Measurements from ENCODE around the gene AP1S1. TPM values are rescaled to one million over a fixed set of nuclear protein-coding genes. Genes with fewer than 3 reads are reported as not detected.
A peak's percentile ranks its signal among the peaks of the same experiment; 100 is the strongest.

Gene AP1S1
- total and polyA plus RNA-seq, 2 of the 13 experiments (the other 11 are each of a cell fraction or from before 2014, with no cell fraction given), result 57.5 to 68.1 TPM

DNA sequence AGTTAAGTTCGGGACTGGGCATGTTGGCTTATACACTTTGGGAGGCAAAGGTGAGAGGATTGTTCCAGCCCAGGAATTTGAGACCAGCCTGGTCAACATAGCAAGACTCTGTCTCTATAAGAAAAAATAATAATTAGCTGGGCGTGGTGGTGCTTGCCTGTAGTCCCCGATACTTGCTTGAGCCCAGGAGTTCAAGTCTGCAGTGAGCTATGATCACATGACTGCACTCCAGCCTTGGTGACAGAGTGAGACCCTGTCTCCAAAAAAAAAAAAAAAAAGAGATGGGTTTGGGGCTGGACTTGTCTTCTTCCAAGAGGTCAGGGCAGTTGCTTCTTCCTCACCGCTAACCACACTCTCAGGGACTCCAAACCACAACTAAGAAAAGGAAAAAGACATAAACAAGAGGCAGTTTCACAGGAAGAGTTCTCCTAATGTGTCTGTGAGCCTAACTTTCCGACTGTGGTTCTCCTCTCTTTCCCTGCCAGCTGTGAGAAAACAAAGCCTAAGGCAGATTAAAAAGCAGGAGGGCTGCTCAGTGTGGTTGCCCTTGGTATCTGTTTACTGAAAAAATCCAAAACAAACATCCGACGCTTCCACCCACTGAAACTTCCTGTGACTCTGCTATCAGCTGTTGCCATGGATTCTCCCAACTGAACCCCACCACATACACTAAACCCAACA is 29.8 kb upstream of the AP1S1 start (continued):
- no peak for TF ChIP-seq ATM (IDR thresholded peaks at IDR 0.05; ENCODE audit: borderline replicate concordance)
- no peak for TF ChIP-seq ZNF225 (CRISPR knock-in tag; IDR thresholded peaks at IDR 0.05)
- TF ChIP-seq ZNF350 (CRISPR knock-in tag; IDR thresholded peaks at IDR 0.05; ENCODE audit: borderline replicate concordance, low read depth), result no peak; the same call in 1 of the 2 replicates
- TF ChIP-seq, protein P1, sequence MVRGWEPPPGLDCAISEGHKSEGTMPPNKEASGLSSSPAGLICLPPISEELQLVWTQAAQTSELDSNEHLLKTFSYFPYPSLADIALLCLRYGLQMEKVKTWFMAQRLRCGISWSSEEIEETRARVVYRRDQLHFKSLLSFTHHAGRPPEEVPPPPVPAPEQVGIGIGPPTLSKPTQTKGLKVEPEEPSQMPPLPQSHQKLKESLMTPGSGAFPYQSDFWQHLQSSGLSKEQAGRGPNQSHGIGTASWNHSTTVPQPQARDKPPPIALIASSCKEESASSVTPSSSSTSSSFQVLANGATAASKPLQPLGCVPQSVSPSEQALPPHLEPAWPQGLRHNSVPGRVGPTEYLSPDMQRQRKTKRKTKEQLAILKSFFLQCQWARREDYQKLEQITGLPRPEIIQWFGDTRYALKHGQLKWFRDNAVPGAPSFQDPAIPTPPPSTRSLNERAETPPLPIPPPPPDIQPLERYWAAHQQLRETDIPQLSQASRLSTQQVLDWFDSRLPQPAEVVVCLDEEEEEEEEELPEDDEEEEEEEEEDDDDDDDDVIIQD (CRISPR knock-in tag; IDR thresholded peaks at IDR 0.05; ENCODE audit: low read depth), result no peak
- no peak for TF ChIP-seq MTF1 (CRISPR knock-in tag; IDR thresholded peaks at IDR 0.05)
- TF ChIP-seq, protein P2, sequence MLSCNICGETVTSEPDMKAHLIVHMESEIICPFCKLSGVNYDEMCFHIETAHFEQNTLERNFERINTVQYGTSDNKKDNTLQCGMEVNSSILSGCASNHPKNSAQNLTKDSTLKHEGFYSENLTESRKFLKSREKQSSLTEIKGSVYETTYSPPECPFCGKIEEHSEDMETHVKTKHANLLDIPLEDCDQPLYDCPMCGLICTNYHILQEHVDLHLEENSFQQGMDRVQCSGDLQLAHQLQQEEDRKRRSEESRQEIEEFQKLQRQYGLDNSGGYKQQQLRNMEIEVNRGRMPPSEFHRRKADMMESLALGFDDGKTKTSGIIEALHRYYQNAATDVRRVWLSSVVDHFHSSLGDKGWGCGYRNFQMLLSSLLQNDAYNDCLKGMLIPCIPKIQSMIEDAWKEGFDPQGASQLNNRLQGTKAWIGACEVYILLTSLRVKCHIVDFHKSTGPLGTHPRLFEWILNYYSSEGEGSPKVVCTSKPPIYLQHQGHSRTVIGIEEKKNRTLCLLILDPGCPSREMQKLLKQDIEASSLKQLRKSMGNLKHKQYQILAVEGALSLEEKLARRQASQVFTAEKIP (CRISPR knock-in tag; IDR thresholded peaks at IDR 0.05; ENCODE audit: borderline replicate concordance), result no peak
- TF ChIP-seq CENPT (CRISPR knock-in tag; IDR thresholded peaks at IDR 0.05; ENCODE audit: low read depth), result no peak
- TF ChIP-seq POLR2AphosphoS2 (IDR thresholded peaks at IDR 0.05; ENCODE audit: low read depth, low read length), result no peak
- TF ChIP-seq EED (CRISPR knock-in tag; IDR thresholded peaks at IDR 0.05), result no peak
- no peak for TF ChIP-seq YY1 (IDR thresholded peaks at IDR 0.05; ENCODE audit: insufficient read depth, insufficient replicate concordance, low read depth, low read length)
- TF ChIP-seq DPF2 (CRISPR knock-in tag; IDR thresholded peaks at IDR 0.05; ENCODE audit: borderline replicate concordance, low read depth), result peak; percentile 55
- no peak for TF ChIP-seq IKZF1 (IDR thresholded peaks at IDR 0.05)

Data from HepG2 (cell line).